Activated T-cell treated with anti-CD3 and anti-CD28 coated beads, Interleukin-2, amount 50 U/mL, for 1 hour (primary cell): ENCODE measurements around the gene KCNT2.
A peak's percentile ranks its signal among the peaks of the same experiment; 100 is the strongest.
"Not testable (repeated sequence)": the region's sequence is repeated elsewhere in the genome, so short reads cannot be mapped to it uniquely, and the experiment has no call there.

ENCODE experiments used
- DNase-seq: peaks from one replicate; pipeline ENCODE4 v3.0.0-alpha.2; 2020

KCNT2 gene

DNA sequence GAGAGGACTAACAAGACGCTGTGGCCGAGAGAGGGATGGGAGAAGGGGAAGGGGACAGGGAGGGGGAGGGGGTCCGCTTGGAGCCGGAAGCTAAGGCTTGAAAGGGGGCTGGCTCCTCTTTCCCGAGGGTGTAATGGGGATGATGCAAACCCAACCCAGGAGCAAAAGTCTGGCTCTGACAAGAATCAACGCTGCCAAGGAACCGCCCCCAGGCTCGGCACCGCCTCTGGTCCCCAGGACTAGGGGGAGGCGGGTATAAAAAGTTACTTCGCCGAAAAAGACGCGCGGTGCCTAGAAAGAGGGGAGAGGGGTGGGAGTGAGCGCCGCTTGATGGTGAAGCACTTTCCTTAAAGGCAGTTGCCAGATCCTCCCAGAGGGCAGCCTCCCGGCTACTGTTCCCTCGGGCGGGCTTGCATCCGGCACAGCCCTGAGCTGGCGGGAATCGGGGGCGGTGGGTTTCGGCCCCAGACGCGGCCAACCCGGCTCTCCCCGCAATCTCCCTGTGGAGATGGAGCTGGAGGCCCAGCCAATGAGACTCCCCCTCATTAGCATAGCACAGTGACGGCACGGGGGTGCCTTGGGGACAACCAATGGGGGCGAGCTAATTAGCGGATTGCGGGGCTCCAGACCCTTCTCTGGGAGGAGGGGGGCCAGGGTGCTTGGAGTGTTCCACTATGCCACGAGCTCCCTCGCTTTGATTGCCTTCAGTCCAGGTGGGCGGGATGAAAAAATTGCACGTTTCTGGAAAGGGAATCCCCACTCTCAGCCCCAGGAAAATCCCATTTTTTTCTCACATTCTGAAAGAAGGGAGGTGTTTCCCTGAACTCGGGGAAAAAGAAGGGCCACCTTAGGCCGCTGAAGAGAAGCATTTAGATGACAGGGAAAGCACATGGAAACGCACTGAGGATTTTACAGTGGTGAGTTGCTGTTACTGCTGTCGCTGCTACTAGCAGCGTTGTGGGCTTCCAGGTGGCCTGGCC lies at the start of gene KCNT2:
KCNT2 (minus strand) TSS at position 51 of the 980 bp plus-strand sequence. CDS start 131 bp downstream, outside the sequence.
- peak; percentile 16 for DNase-seq

DNA sequence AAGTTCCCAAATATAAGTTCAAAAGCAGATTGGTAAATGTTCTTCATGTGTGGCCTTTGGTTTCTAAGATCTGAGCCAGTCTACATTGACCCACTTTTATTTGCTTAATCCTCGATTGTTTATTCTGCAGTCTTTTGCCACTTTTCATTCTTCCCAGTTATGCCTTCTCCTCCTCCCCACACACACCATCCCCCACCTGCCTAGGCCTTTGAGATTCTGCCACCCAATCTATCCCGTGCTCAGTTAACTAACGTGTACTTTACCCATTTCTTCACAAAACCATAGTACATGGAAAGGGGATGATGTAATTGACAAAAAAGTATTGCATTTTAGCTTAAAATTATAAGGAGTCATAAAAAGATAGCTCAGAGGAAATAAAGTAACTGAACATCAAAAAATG lies 47.3 kb upstream of the KCNT2 start:
- DNase-seq: no peak

DNA sequence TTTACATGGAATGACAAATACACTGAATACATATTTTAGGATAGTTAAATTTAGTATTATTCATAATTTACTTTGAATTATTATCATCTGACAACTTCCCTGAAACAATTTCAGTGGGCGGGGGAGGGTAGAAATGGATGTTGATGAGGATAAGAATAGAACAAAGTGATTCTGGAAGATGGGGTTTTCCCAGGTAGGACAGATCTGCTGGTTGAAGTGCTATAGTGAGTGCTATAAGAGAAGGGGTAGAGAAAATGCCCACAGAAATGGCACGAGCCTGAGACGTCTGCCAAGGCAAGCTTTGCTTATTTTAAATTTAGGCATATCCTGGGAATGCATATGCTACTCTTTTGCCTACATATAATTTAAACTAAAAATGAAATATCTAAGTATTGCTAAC lies 46.8 kb upstream of the KCNT2 start:
- DNase-seq: no peak

- DNase-seq: no peak
Measured at GRCh38 chr1:196654271-196654670, 46.0 kb upstream of the KCNT2 start.

DNA sequence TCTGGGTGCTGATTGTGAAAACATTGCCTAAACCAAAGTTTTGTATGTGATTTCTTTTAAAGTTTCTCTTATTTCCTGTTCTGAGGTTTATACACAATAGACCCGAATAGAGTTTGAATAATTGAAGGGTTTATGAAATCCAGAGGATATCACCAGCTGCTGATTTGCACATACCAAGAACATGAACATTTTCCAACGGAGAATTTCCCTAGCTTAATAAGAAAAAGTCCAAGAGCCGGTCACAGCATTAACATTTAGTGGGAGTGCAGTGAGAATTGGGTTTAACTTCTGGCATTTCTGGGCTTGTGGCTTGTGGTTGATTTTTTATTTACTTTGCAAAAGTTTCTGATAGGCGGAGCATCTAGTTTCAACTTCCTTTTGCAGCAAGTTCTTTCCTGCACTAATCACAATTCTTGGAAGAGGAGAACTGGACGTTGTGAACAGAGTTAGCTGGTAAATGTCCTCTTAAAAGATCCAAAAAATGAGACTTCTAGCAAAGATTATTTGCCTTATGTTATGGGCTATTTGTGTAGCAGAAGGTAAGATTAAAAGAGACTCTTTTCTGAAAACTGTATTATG lies 43.5 kb upstream of the KCNT2 start, which contains the start of gene CFH:
CFH (plus strand) TSS at position 407 of the 579 bp plus-strand sequence; CDS start at position 482, 75 bp downstream.
- no peak for DNase-seq

DNA sequence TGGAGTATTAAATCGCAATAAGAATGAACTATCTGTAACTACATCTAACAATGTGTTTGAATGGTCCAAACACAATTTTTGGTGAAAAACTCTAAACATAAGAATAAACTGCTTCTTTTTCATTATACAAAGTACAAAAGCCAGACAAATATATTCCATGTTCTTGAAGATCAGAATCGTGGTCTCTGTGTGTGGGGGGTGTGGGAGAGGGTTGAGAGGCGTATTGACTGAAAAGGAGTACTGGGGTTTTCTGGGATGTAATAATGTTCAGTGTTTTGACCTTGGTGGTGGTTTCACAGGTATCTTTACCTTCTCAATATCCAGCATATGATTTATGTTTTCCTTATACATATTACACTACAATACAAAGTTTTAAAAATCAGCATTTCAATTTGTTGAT lies 42.8 kb upstream of the KCNT2 start:
- no peak for DNase-seq

DNA sequence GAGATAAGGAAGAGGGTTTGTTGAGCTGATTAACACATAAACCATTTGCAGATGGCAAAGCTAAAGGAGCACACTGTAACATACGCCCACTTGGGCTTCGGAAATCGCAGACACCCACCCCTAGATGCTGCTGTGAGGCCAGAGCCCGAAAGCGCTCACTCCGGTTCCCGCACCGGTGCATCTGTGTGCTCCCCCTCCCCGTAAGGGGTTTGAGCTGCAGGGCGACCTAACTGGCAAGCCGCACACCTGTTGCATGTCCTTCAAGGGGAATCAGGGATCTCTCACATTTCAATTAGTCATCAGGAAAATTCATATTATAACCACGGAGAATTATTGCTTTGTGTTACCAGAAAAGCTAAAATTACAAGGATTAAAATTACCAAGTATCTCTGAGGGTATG lies 42.2 kb upstream of the KCNT2 start:
- no peak for DNase-seq

GRCh38 chr1:196649990-196650389 lies 41.8 kb upstream of the KCNT2 start:
- DNase-seq: no peak

GRCh38 chr1:196640976-196641375 lies 32.7 kb upstream of the KCNT2 start:
- DNase-seq: no peak

DNA sequence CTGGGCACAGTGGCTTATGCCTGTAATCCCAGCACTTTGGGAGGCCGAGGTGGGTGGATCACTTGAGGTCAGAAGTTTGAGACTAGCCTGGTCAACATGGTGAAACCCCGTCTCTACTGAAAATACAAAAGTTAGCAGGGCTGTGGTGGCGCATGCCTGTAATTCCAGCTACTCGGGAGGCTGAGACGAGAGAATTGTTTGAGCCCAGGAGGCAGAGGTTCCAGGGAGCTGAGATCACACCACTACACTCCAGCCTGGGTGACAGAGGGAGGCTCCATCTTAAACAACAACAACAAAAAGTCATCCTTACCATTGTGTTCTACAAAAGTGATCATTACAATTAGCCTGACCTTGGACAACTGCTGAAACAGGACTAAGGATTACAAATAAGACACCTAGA lies 31.1 kb upstream of the KCNT2 start:
- not testable (repeated sequence) for DNase-seq

DNA sequence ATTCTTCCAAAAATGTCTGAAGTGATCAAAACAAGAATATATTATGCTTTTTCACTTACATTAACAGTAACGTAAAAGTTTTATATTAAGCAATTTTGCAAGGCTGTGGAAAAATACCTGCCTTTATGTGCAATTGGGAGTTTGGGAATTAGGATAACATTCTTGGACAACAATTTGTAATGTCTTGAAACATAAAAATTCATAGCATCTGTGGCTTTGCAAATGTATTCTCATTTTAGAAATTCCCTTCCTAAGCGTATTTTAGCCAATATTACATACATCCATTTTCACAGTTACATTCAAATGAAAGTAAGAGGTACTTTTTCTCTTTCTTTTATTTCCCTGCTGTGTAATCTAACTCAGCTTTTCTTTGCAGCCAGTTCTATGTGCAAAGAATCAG lies 30.2 kb upstream of the KCNT2 start:
- DNase-seq: no peak

DNA sequence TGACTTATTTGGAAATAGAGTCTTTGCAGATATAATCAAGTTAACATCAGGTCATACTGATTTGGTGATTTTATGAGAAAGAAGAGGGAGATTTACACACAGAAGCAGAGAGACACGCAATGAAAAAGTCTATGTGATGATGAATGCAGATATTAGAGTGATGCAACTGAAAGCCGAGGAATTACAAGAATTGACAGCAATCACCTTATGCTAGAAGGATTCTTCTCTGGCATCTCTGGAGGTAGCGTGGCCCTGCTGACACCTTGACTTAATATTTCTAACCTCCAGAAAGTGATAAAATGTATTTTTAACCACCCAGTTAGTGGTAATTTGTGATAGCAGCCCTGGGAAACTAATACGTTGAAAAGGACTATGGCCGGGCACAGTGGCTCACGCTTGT lies 29.4 kb upstream of the KCNT2 start:
- DNase-seq: no peak

GRCh38 chr1:196628838-196629237 lies 20.6 kb upstream of the KCNT2 start:
- DNase-seq: no peak

DNA sequence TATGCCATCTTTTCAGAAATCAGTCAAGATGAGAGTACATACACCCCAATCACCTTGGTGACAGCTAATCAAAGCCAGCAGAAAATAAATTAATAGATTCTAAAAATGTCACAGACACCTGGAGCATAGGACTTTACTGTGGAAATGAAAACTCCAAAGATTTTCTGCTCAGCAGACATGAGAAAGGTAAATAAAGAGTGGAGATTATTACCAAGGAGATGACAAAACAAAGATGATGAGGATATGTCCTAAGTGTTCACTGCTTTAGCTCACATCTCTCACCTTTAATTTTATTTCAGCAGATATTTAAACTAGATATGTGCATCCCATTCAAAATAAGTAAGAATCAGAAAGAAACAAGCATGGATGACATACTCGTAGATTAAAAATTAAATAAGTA lies 14.8 kb upstream of the KCNT2 start:
- DNase-seq: no peak

DNA sequence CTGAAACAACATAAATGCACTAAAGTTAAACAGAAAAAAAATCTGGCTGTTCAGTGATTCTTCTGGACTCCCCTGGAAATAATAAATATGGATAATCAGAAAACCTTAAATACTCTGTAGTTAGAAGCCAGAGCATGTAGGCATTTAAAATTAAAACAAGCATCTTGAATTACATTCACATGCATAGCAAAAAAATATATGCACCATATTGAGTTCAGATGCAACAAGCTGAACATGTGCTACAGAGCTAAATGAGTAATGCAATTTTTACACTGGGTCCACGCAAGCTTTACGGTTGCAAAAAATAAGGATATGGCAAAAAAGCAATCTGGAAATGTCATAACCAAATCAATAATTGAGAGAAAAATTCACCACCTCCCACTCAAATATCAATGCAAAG lies 11.5 kb upstream of the KCNT2 start:
- no peak for DNase-seq

- no peak for DNase-seq
Measured at GRCh38 chr1:196611873-196612272, 3.6 kb upstream of the KCNT2 start.

DNA sequence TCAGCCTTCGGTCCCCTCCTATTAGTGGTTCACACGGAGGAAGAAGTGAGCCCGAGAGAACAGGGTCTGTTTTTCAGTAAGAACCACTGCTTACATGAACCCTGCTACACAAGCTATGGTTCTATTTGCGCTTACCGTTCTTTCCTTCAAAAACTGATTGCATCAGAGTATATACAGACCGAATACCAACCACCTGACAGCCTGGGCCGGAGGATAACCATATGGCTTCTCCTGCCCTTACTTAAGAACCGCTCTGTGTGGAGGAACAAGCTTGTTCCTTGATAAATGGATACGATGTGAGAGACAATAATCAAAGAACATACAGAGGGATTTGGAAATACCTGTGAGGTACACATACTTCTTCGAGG lies 1.1 kb upstream of the KCNT2 start:
- DNase-seq: no peak

- DNase-seq: no peak
Measured at GRCh38 chr1:196607981-196608380, 259 bp downstream of the KCNT2 start.

- DNase-seq: no peak
Measured at GRCh38 chr1:196603651-196604050, 4.6 kb downstream of the KCNT2 start.

- no peak for DNase-seq
Measured at GRCh38 chr1:196598942-196599748, 9.1 kb downstream of the KCNT2 start.

DNA sequence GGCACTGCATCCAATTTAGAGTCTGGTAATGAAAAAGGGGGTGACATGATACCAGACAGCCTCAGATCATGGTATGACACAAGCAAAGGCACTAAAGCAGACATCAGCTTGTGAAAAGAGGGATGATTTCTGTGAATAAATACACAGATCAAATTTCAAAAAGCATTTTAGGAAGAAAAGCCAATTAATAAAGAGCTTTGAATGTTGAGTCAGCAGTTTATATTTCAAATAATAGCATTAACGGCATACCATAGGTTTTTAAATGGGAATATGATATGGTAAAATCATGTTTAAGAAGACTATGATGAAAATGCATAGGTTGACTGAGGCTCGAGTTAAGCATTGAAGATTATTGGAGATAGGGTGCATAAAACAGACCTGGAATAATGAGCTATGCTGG lies 13.5 kb downstream of the KCNT2 start:
- no peak for DNase-seq

DNA sequence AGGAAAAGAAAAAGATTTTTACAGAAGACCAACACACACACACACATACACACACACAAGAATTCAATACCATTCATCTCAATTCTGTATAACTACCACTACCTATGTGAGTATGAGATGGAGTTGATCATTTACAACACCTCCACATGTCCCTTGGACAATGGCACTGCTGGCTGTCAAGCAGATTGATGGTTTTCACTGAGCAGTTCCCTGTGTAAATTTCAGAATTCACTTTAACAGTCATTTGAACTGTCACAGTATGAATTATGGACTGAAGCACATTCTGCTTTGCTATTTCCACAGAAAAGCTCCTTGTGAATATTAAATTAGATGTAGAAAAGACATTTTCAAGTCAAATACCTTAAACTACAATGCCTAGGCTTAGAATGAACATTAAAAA lies 14.3 kb downstream of the KCNT2 start:
- no peak for DNase-seq

DNA sequence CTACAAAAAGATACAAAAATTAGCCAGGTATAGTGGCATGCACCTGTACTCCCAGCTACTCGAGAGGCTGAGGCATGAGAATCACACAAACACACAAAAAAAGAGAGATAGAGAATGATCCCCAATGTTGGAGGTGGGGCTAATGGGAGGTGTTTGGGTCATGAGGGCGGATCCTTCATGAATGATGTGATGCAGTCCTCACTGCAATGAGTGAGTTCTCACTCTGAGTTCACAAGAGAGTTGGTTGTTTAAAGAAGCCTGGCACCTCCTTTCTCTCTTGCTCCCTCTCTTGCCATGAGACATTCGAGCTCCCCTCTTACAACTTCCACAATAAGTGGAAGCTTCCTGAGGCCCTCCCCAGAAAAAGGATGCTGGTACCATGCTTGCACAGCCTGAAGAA lies 17.3 kb downstream of the KCNT2 start:
- DNase-seq: no peak
